Heart right ventricle (tissue), 16 donors: ENCODE data around the gene CHTOP. TPM values are rescaled to one million over a fixed set of nuclear protein-coding genes. Genes with fewer than 3 reads are reported as not detected.

Experiments
- ATAC-seq, 8 donors: fragments of 200-7000 bp; cut with Tn5 transposase; one replicate each; pipeline ENCODE4 v1.9.1; 2020; ENCODE audit warnings: mild to moderate bottlenecking in 8 of 8, moderate library complexity in 8 of 8, moderate number of reproducible peaks in 1 of 8
- DNase-seq, 2 donors: peaks; one replicate each; pipeline ENCODE4 v3.0.0-alpha.2; 2020
- H3K27ac ChIP-seq, 10 donors: fragments of 200-600 bp; sonication (generic) in 2 of 10; one replicate each; pipeline versions ENCODE4 v1.5.0 to v1.8.0; 2020 to 2022; ENCODE audit warnings: mild to moderate bottlenecking in 3 of 10
- H3K27me3 ChIP-seq, 7 donors: fragments of 200-600 bp; one replicate each; pipeline ENCODE4 v1.8.0; 2021 to 2022; ENCODE audit warnings: mild to moderate bottlenecking in 2 of 7
- H3K36me3 ChIP-seq, 9 donors: fragments of 200-600 bp; sonication (generic) in 1 of 9; one replicate each; pipeline versions ENCODE4 v1.5.0 to v1.8.0; 2020 to 2022; ENCODE audit warnings: mild to moderate bottlenecking in 2 of 9
- H3K4me1 ChIP-seq, 9 donors: fragments of 200-600 bp; sonication (generic) in 1 of 9; one replicate each; pipeline versions ENCODE4 v1.5.0 to v1.8.0; 2020 to 2022; ENCODE audit warnings: mild to moderate bottlenecking in 4 of 9
- H3K4me3 ChIP-seq, 10 donors: fragments of 200-600 bp; sonication (generic) in 2 of 10; one replicate each; pipeline versions ENCODE4 v1.5.0 to v1.8.0; 2020 to 2022; ENCODE audit warnings: mild to moderate bottlenecking in 7 of 10, moderate library complexity in 2 of 10
- H3K9me3 ChIP-seq, 11 donors: fragments of 200-600 bp in 10 of 11; sonication (generic) in 2 of 11; one replicate each; pipeline versions ENCODE4 v1.5.0 to v1.8.0; 2013 to 2022; ENCODE audit warnings: mild to moderate bottlenecking in 2 of 11, control low read depth in 1 of 11, moderate library complexity in 1 of 11
- CTCF ChIP-seq, 9 donors: fragments of 200-600 bp; sonication (generic) in 2 of 9; IDR thresholded peaks; one replicate each; pipeline versions ENCODE4 v1.5.0 to v1.8.0; 2021 to 2022; ENCODE audit warnings: antibody characterized with exemption in 9 of 9, mild to moderate bottlenecking in 5 of 9, moderate library complexity in 1 of 9
- WGBS, 2 donors: extraction: QIAGEN DNeasy Blood & Tissue Kit; methylation state at CpG; one replicate each; pipeline ENCODE4 v1.1.7; 2013; ENCODE audit warnings: inconsistent platforms in 1 of 2; 5-methylcytosine and 5-hydroxymethylcytosine counted together
- intact Hi-C, 10 donors: fragments of 100-400 bp; cut with DNase I; formaldehyde crosslinking; loops; one replicate each; pipeline versions ENCODE4 v1.11.1 to v1.14.2; 2022
- polyA plus RNA-seq, 2 donors: library from polyadenylated mRNA; stranded (reverse); fragments of 200-250 nt; gene quantifications; one replicate each; pipeline ENCODE4 v1.2.3, GENCODE V29; 2013
- total RNA-seq, 10 donors: library from RNA; stranded (reverse); fragmentation: NEBNext Ultra II Directional in 3 of 10; extraction: Animal tissue kit (Norgen Biotek cat#: 25700) in 3 of 10; gene quantifications; one replicate each; pipeline versions ENCODE4 v1.2.1 to v1.2.4, GENCODE V29; 2021 to 2023
- donor health status: Arrhythmogenic right ventricular cardiomyopathy.
- donor health status: ischemic (EF 13 %, LVEDD 7.1; RV severe dilation, severe dysfunction).
- donor health status: healthy with polysubstance abuse.
- donor health status: DM: no; HTN: yes; CAD: no.
- donor health status: DM: no; HTN: no; CAD: no.
- donor health status: ischemic (EF 25% LVEDD 6.9; RV normal size, moderate dysfunction).
- donor health status: ischemic (EF 25% LVEDD 5.7; RV mildly dilated, moderate dysfunction).
- donor health status: healthy.
- donor health status: DM: yes; HTN: yes; CAD: no.
- donor health status: Ischemic cardiomyopathy.
- donor health status: ischemic (EF 35%, LVEDD 5.7; RV mildly dilated, moderate dysfunction).
- donor health status: nonischemic (EF 11% LVEDD 7.7; RV severe dilation, severe dysfunction).
- donor health status: DM: yes; HTN: yes; CAD: no.
- donor health status: PGD.
- donor health status: ischemic (EF 29% LVEDD 5.4; RV normal size, mild dysfunction).
- donor health status: nonischemic (EF 23%, LVEDD 6.1; RV moderate dilation, normal function).

CHTOP gene
- total and polyA plus RNA-seq, 12 donors: 61.6 to 95.5 (median 77.7) TPM

- TF ChIP-seq CTCF (IDR thresholded peaks at IDR 0.05): peak; percentile 32 to 69 (median 59)
- H3K27ac ChIP-seq: peak within 1 kb of the TSS; percentile 82 to 98 (median 91)
- peak; percentile 80 to 84 for DNase-seq
- no peaks in the 10 kb centered on the region for H3K9me3 ChIP-seq
- 4 to 5% methylated on average over 27 to 28 of the region's 28 CpGs for WGBS, 2 donors
- peak within 1 kb of the TSS; percentile 34 to 71 (median 60) for H3K4me3 ChIP-seq
- H3K27me3 ChIP-seq: no peaks in the 10 kb centered on the region
- peaks cover 0 to 37% (median 0%) of the 10 kb centered on the region in 9 donors for H3K36me3 ChIP-seq
- intact Hi-C loops: loop anchor here in 1 of 10 donors (5.0 kb wide), 1 partner anchor 45 kb away; the partner anchor contains the start of gene ILF2
- ATAC-seq: peak; percentile 54 to 73 (median 64)
- peaks cover 19 to 75% (median 54%) of the 10 kb centered on the region in 9 donors for H3K4me1 ChIP-seq
These were observed 6.8 kb upstream of the CHTOP start, which contains the start of gene S100A13 for GRCh38 chr1:153626904-153627714. S100A13 (minus strand) TSS chr1:153627505; CDS start chr1:153626472, 1,033 bp downstream.

GRCh38 chr1:153627715-153628626, 5.9 kb upstream of the CHTOP start, which contains the start of gene S100A1:
S100A1 (plus strand) TSS chr1:153628434; CDS start chr1:153630522, 2,088 bp downstream.
- intact Hi-C loops: loop anchor here in 1 of 10 donors (5.0 kb wide), 1 partner anchor 44 kb away; the partner anchor contains the start of gene ILF2
- H3K4me1 ChIP-seq: peaks cover 19 to 84% (median 59%) of the 10 kb centered on the region in 9 donors
- peak; percentile 77 to 84 for DNase-seq
- no peaks in the 10 kb centered on the region for H3K9me3 ChIP-seq
- H3K4me3 ChIP-seq: peak within 1 kb of the TSS; percentile 34 to 71 (median 60)
- H3K27me3 ChIP-seq: no peaks in the 10 kb centered on the region
- WGBS, 2 donors: 48 to 54% methylated on average over 10 of the region's 10 CpGs
- peak; percentile 25 to 74 (median 64) for ATAC-seq
- TF ChIP-seq CTCF (IDR thresholded peaks at IDR 0.05): peak in 2 of 9 donors; percentile 38 to 42
- H3K27ac ChIP-seq: peak within 1 kb of the TSS; percentile 82 to 98 (median 91)
- H3K36me3 ChIP-seq: peaks cover 0 to 29% (median 0%) of the 10 kb centered on the region in 9 donors

- ATAC-seq: peak in 1 of 8 donors; percentile 1
- no peak for TF ChIP-seq CTCF (IDR thresholded peaks at IDR 0.05)
- intact Hi-C loops: loop anchor here in 1 of 10 donors (5.0 kb wide), 1 partner anchor 44 kb away; the partner anchor contains the start of gene ILF2
- Histone ChIP-seq H3K27me3 (no peaks in the 10 kb centered on the region), H3K9me3 (no peaks in the 10 kb centered on the region), H3K27ac (peak overlapping the region; percentile 51 to 98 (median 90)), H3K4me1 (peaks cover 19 to 90% (median 64%) of the 10 kb centered on the region in 9 donors), H3K4me3 (peak overlapping the region; percentile 12 to 71 (median 52)), H3K36me3 (peaks cover 0 to 21% (median 0%) of the 10 kb centered on the region in 9 donors)
- DNase-seq: no peak
- WGBS, 2 donors: 70 to 86% methylated on average over 6 of the region's 6 CpGs
These were observed 5.1 kb upstream of the CHTOP start for GRCh38 chr1:153628638-153629342.
